HG02763 (cell line): Measurements from ENCODE around the gene RPP25L.

Source experiments
- ATAC-seq: cut with Tn5 transposase; IDR thresholded peaks from one replicate; pipeline ENCODE4 v1.9.1; 2021; ENCODE audit warnings: mild to moderate bottlenecking, moderate library complexity; ENCODE audit not compliant: unreplicated experiment

RPP25L gene

GRCh38 chr9:34612788-34613390, 992 bp upstream of the RPP25L start:
- no peak for ATAC-seq

DNA sequence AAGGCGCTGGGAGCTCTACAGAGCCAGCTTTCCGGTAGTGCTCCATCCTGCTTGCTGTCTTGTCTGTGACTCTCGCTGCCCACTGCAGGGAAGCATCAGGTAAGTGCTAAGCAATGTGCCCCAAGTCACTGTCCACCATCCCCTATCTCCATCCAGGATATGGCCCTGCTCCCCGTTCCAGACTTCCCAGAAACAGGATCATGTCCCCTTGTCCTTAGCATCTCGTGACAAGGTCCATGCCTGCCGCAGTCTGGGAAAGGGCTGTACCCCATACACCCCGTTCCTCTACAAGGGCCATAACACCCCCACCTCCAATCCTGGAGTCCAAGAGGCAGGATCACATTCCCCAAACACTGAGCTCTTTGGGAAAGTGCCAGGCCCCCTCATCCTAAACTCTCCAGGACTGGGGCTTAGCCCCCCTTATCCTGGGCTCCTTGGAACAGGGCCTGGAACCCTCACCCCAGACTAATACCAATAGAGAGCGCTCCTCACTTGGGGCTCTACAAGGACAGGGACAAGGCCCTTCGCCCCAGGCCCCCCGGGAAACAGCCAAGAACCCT, 566 bp downstream of the RPP25L start:
- no peak for ATAC-seq

GRCh38 chr9:34610434-34611206, 1.3 kb downstream of the RPP25L start:
- ATAC-seq = no peak

- no peak for ATAC-seq
These were observed 4.6 kb downstream of the RPP25L start for GRCh38 chr9:34607331-34607730.

- no peak for ATAC-seq
These were observed 5.0 kb downstream of the RPP25L start for GRCh38 chr9:34606905-34607304.

DNA sequence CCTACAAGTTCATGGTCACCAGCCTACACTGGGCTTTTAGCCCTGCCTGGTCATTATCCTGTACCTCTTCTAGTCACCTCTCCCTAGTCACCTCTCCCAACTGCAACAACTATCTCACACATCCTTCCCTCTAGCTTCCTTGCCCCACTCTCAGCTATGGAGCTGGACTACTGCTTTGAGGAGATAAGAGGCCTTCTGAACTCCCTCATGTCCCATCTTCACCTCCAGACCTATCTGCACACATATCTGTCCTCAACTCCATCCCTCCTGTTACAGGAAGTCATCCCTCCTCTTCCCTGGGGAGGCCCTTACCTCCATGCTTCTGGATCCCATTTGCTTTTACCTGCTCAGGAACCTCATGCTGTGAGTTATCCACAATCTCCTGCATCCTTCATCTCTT, 5.7 kb downstream of the RPP25L start:
- no peak for ATAC-seq

DNA sequence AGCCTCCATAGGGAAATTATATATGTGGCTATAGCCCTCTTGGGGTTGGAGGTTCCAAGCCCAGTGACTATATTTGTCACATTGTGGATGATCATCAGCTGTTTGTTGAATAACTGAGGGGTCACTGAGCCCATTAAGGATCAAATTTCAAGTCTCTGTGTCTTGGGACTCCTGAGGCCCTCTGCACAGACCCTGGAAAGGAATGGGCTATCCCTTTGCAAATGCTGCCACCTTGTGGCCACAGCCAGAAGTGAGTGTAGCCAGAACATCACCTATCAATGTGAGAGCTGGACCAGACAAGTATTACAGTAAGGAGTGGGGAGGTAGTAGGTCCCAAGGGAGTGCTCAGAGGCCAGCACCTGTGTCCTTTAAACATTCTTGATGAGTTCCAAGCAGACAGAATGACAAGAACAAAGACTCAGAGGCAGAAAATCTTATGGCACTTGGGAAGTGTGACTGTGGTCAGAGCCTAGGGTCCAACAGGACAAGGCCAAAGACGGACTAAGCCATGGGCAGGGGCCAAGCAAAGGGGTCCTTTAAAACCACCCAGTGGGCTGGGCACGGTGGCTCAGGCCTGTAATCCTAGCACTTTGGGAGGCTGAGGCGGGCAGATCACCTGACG, 8.2 kb downstream of the RPP25L start:
- ATAC-seq = peak; percentile 66

- ATAC-seq = no peak
These were observed 9.8 kb downstream of the RPP25L start for GRCh38 chr9:34601937-34602573.

GRCh38 chr9:34600908-34601307, 11.0 kb downstream of the RPP25L start:
- no peak for ATAC-seq

DNA sequence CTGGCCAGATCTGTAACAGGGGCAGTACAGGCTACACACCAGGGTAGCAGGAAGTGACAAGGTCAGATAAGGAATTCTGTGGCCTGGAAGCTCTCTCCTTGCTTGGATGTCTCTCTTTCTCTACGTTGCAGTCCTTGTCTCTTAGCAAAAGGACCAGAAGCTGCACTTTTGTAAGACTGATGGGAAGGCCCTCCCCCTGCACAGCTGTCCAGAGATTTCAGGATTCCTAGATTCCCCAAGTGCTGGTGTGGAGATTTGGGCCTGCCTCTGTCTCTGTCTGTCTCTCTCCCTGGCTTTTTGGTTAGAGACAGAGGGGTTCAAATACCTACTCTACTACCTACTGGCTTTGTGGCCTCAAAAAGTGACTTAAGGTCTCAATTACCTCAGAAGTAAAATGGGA, 12.4 kb downstream of the RPP25L start:
- ATAC-seq = no peak

DNA sequence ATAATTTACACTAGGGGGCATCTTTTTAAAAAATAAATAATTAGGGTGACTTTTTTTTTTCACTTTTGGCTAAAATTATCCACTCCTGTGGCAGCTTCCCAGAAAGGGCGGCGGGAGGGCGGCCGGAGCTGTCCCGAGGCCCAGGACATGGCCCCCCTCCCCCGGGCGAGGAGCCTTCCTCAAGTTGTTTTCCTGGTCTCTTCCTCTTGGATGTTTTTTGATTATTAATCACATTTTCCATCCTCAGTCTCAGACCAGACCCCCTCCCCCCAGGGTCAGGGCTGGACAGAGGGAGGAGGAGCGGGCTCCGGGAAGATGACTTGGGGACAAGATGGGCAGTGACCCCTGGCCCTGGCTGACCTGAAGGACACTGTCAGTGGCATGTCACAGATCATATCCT, 17.7 kb downstream of the RPP25L start:
- ATAC-seq = no peak

GRCh38 chr9:34592895-34593601, 18.8 kb downstream of the RPP25L start:
- ATAC-seq = no peak

GRCh38 chr9:34591917-34592866, 19.7 kb downstream of the RPP25L start:
- no peak for ATAC-seq

GRCh38 chr9:34591248-34591916, 20.5 kb downstream of the RPP25L start:
- ATAC-seq = peak; percentile 66

DNA sequence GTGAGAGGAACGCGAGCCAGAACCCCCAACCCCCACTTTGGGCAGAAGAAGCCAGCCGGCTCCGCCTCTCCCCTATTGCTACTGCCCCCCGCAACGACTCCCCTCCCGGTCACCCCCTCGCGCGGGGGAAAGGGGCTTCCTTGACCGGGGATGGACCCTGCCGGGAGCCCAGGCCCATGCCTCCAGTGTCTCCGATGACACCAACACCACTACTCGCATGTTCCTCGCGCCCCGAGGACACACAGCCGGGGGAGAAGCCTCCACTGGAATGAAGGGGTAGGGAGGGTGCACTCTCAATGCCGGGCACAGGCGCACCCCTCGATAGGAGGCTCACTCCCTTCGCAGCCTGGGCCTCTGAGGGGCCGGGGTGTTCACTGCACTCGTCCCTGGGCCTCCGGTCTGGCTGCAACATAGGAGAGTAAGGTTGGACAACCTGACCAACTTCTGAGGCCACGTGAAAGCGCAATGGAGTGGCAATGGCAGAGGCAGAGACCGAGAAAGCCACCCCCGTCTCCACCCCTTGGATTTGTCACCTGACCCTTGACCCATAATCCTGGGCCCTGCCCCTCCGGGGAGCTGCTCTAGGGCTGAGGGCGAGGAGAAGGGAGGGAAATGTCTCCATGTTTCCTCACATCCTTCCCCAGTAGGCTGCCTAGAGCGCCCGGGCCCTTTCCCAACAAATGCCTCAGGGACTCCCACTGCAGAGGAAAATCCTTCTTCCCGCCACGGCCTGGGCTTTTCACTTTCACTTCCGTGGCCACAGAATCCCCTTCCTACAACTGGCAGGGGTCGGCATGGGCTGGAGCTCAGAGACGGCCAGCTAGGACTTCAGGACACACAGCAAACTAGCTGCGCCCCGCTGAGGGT, 21.3 kb downstream of the RPP25L start:
- no peak for ATAC-seq

- ATAC-seq = no peak
These were observed 22.1 kb downstream of the RPP25L start, which contains the start of gene CNTFR for GRCh38 chr9:34589636-34590380. Gene CNTFR, minus strand, starts transcription at chr9:34589724. Its CDS starts 20,743 bp downstream, at chr9:34568981.
